8988T (cell line): Measurements from ENCODE around the gene TRAPPC2L.
"Not testable (repeated sequence)": the region's sequence is repeated elsewhere in the genome, so short reads cannot be mapped to it uniquely, and the experiment has no call there.

ENCODE experiments used
- DNase-seq: peaks from one replicate; pipeline ENCODE4 v3.0.0; 2011

The TRAPPC2L gene

DNA sequence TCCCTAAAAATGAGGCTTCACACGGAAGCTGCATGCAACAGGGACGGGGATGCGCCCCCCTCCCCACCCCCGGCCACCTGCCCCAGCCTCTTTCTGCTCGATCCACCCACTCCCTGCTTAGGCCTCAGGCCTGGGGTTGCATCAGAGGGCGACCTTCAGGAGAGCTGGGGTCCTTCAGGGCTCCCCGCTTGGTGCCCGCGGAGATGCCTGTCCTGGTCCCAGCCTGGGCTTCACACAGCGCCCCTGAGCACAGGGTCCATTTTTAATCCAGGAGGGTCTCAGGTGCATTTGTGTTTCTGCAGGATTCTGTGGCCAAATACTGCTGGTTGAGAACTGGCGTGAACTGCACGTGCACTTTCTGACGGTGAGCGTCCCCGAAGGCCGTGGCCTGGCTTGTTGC is 37.8 kb upstream of the TRAPPC2L start:
- DNase-seq: no peak

DNA sequence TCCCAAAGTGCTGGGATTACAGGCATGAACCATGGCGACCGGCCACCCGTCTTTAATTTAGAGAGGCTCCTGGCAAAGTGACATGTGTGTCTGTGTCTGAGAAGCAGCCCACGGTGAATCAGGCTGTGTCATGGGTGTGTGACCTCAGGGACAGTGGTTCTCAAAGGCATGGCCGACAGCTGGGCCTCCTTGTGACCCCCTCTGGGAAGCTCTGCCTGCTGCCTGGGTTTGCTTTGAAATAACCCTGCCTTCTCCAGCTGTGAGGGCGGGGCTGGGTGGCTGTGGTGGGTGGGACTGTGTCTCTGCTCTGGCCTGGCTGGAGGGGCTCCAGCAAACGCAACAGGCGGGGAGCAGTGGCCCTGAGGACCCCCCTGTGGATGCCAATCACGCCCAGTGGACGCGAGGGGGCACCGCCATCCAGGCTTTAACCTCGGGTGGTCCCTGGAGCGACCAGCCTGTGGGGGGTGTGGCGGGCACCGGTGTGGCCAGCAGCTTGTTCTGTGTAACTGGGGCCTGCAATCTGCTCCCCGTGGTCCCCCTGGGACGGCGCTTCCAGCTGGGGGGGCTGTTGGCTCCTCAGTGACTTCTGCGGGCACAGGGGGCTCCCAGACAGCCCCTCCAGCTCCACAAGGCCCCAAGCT is 36.4 kb upstream of the TRAPPC2L start:
- DNase-seq: no peak

DNA sequence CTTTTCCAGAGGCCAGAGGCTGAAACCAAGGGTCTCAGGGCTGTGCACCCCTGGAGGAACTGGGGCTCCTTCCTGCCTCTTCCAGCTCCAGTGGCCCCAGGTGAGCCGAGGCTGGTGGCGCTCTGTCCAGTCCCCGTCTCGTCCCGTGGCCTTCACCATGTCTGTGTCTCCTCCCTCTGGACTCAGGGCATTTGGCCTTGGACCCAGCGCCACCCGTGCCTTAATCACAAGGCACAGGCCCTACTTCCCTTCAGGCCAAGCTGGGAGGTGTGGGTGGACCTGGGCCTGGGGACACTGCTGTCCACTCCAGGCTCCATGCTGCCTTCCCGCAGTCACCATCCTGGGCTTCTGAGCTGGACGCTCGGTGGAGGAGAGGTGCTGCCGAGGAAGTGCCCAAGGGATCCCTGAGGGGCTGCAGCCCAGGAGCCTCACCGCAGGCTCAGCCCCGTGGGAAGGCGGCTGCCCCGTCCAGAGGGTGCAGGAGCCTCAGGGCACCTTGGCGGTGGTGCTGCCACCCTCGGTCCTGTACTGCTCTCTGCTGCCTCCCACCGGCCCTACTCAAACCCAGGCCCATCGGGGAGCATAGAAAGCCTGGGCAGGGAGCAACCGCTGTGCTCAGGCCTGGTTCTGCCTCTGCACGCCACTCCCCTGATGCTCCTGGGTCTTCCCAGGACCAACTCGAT is 35.6 kb upstream of the TRAPPC2L start:
- DNase-seq: no peak

DNA sequence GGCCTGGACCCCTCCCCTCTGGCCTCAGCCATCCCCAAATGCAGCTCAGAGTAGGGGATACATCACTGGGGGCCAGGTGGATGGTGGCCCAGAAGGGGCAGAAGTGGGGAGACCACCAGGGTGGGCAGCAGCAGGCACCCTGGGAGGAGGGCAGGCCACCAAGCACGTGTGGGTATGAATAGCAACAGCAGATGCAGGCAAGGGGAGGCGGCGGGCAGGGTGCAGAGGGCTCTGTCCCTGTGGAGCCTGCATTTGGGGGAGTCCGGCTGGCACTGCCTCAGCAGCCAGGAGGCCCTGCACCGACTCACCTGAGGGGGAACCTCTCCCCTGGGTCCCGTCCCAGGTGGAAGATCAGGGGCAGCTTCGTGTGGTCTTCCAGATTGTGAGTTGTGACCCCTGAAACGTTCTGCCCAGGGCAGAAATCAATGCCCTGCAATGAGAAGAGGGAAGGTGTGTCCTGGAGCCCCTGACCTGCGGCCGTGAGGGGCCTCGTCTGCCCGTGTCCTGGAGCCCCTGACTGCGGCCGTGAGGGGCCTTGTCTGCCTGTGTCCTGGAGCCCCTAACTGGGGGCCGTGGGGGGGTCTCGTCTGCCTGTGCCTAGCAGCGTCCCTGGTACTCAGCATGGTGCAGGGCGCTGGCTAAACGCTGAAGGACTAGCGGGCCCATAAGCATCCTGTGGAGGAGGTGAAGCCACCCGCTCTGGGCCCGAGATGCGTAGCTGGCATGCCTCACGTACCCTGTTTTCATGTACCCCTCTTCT is 34.5 kb upstream of the TRAPPC2L start:
- DNase-seq: no peak

DNA sequence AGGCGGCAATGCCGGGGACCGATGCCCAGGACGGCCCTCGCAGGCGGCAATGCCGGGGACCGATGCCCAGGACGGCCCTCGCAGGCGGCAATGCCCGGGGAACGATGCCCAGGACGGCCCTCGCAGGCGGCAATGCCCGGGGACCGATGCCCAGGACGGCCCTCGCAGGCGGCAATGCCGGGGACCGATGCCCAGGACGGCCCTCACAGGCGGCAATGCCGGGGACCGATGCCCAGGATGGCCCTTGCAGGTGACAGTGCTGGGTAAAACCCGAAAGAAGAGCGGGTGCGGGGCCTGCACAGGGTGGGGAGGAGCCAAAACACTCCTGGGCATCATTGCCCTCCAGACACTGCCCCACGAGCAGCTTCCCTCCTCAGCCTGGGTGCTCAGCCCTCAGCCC is 33.3 kb upstream of the TRAPPC2L start:
- DNase-seq: not testable (repeated sequence)

DNA sequence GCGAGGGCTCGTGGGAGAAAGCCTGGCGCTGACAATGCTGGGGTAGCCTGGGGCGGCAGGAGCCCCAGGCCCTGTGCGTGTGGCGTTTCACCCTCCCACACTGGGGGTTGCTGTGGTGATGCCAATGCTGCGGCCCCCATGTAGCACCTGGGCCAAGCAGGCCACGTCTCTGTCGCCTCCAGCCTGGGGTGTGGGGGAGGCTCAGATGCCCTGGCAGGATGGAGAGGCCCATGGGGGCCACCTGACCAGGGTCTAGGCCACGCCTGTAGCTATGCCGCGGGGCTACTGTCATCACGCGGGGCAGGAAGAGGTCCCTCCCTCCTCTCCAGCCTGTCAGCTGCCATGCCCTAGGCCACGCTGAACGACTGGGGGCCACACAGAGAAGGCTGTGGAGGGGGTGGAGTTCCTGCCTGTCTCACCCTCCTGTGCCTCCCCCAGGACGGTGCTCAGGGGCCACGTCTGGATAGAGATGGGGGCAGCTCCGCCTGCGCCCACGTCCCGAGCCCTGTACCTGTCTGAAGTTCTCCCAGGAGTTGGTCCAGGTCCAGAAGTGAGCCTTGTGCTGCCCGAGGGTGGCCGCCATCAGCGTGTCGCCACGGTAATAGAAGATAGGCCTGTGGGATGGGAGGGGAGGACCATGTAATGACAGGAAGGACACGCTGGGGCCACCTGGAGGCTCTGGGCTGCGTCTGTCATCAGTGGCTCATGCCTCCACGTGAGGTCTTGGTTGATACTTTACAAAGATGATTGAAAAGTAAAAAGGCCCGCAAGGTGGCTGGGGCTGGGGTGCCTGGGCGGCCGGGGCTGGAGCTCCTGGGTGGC is 32.5 kb upstream of the TRAPPC2L start:
- DNase-seq: no peak

DNA sequence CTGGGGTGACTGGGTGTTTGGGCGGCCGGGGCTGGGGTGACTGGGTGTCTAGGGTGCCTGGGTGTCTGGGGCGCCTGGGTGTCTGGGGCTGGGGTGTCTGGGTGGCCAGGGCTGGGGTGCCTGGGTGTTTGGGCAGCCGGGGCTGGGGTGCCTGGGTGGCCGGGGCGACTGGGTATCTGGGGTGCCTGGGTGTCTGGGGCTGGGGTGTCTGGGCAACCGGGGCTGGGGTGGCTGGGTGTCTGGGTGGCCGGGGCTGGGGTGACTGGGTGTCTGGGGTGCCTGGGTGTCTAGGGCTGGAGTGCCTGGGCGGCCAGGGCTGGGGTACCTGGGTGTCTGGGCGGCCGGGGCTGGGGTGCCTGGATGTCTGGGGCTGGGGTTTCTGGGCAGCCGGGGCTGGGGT is 31.8 kb upstream of the TRAPPC2L start:
- no peak for DNase-seq

DNA sequence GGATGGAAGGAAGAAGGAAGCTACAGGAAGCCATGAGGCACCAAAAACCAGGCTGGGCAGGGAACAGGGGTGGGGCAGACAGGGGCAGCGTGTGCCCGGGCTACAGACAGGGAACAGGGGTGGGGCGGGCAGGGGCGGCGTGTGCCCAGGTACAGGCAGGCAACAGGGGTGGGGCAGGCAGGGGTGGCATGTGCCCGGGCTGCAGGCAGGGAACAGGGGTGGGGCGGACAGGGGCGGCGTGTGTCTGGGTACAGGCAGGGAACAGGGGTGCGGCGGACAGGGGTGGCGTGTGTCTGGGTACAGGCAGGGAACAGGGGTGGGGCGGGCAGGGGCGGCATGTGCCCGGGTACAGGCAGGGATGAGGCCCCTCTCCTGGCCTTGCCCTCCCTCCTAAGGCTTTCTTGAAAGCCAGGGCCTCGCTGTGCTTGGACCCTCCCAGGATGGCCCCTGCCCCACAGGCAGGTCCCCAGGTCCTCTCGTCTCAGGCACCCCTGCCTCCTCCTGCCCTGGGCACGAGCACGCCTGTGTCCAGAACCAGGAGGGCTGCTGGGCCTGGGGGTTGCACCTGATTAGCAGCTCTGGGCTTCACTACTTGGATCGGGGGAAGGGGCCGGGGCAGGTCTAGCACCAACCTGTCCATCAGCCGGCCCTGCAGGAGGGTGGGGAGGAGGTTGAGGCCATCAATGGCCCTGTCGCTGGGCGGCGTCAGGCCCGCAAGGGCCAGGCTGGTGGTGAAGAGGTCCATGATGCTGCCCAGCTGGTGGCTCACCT is 30.7 kb upstream of the TRAPPC2L start:
- DNase-seq: no peak

DNA sequence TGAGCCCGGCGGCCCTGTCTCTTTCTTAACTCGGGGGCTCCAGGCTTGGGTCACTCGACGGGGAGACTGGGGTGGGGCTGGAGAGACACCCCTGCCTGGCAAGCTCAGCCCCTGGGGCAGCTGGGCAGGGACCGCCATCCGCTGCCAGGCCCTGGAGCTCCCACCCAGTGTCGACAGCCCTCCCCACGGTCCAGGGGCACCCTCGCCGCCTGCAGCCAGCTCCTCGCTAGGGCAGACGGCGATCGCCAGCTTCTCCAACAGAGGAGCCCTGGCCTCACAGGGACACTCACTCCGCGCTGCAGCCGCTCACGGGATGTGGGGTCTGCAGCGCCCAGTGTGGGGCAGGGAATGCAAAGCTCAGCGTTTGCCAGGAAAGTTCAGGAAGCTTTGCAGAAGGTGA is 29.2 kb upstream of the TRAPPC2L start:
- DNase-seq: no peak

DNA sequence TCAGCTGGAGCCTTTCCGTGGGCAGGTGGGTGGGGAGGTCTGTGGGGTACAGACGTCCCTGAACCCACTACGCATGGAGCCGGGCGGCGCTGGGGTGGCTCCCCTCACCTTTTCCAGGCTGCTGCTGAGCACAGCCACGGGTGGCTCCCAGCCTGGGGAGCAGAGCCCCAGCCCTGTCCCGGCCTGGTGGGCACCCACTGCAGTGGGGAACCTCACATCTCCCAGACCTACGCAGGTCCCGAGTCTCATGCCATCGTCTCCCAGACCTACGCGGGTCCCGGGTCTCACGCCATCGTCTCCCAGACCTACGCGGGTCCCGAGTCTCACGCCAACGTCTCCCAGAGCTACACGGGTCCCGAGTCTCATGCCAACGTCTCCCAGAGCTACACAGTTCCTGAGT is 28.2 kb upstream of the TRAPPC2L start:
- no peak for DNase-seq

DNA sequence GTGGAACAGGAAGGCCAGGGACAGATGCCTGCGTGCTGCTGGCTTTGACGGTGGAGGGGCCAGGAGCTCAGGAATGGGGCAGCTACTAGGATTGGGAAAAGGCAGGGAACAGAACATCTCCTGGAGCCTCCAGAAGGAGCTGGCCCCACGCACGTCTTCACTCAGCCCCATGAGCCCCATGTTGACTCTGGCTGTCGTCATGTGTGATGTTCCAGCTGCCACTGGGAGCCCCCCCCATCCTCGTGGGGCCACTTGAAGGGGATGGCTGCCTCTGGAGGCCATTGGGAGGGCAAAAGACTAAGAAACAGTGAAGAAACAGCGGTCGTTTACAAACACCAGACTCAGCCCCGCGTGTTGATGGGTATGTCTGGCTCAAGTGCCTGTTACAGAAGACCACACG is 26.7 kb upstream of the TRAPPC2L start:
- no peak for DNase-seq

DNA sequence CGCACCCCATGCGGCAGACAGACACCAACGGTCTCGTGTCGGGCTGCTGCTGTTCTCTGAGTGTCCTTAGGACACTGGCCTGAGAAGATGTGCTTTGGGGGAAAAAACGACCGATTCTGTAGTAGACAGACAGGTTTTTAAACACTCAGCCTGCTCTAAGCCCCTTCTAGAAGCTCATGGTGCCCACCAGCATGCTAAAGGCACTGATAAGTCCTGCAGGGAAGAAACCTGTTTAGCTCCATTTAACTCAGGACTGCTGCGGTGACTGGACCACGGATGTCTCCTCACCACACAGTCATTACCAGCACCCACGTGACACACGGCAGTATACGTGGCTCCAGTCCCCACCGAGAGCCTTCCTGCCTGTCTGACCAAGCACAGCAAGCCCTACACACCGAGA is 26.1 kb upstream of the TRAPPC2L start:
- DNase-seq: no peak

DNA sequence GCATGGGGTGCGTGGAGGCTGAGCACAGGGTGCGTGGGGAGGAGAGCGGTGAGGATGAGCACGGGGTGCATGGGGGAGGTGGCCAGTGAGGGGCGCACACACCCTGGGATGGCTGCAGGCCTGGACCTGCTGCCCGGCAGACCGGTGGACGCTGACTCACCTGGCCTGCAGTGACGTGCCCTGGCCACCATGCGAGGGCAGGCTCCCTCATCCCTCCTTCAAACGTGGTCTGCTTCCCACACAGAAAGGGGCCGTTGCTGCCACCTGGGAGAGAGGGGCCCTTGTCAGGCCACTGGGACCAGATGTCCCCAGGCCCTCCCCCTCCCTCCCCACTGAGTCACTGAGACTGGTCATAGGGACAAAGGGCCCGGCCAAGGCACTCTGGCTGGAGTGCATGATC is 25.1 kb upstream of the TRAPPC2L start:
- peak; percentile 68 for DNase-seq

DNA sequence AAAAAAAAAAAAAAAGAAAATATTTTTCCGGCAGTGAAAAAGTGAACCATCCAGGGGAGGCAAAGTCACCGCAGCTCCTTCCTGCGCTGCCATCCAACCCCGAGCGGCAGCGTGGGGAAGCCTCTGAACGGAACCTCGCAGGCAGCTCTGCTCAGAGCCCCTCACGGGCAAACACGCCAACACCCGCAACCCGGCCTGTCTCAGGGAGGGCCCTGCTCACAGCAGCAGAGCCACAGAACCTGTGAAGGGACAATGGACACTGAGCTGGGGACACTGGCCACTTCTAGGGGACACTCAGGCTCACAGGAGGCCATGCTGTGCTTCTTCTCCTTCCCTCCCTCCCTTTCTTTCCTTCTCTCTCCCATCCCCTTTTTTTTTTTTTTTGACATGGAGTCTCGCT is 23.8 kb upstream of the TRAPPC2L start:
- no peak for DNase-seq

DNA sequence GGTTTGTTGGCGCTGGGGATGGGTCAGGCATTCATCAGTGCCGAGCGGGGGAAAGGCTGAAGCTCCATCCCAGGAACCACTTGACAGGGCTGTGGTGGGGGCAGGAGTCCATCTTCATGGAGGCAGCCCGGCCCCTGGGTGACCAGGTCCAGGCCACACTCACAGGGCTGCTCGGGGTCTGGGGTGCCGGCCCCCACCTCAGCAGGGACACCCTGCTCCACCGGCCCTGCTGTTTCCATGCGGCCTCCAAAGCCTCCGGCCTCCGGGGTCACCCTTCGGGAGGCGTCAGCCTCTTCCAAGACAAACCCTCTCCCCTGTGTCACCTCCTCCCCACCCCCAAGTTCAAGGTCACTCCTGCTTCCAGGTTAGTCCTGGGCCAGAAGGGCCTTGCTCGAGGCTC is 22.3 kb upstream of the TRAPPC2L start:
- no peak for DNase-seq

DNA sequence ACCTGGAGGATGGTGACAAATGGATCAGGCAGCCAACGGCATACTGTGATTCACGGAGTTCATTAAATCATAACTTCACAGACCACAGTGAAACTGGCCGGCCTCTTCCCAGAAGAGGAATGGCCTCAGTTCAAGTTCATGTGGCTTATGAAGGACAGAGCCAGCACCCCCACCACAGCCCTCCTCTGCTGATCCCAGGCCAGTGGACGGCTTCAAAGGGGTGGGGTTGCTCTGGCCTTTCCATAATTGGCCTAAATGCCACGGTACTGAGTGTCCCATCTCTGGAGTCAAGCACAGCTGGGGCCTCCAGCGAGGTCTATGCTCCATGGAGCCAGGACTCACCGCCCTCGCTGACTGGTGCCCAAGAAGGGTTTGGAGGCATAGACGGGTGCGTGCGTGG is 21.5 kb upstream of the TRAPPC2L start:
- no peak for DNase-seq

DNA sequence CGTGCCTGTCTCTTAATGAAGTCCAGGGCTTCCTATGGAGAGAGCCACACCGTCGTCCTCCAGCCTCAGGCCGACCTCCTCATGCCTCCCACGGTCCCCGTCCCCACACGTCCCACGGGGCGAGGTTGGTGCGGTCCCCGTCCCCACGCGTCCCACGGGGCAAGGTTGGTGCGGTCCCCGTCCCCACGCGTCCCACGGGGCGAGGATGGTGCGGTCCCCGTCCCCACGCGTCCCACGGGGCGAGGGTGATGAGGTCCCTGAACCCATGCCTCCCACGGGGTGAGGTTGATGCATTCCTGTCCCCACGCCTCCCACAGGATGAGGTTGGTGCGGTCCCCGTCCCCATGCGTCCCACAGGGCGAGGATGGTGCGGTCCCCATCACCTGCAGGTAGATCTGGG is 21.1 kb upstream of the TRAPPC2L start:
- DNase-seq: no peak

DNA sequence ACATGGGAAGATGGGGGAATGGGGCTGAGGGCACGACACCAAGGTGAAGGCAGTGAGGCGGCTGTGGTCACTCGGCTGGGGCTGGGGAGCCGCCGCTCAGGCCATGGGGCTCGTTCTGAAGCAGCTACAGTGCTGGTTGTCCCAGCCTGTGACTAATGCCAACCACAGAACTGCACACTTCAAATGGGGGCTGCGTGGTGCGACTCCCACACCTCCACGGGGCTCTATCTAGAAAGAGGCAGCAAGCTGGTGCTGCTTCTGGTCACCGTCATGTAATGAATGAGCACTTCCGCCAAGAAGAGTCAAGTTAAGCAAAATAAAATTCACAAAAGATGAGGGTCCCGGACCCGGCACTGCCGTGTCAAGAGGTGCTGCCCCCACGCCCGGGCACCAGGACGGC is 20.1 kb upstream of the TRAPPC2L start:
- DNase-seq: no peak

DNA sequence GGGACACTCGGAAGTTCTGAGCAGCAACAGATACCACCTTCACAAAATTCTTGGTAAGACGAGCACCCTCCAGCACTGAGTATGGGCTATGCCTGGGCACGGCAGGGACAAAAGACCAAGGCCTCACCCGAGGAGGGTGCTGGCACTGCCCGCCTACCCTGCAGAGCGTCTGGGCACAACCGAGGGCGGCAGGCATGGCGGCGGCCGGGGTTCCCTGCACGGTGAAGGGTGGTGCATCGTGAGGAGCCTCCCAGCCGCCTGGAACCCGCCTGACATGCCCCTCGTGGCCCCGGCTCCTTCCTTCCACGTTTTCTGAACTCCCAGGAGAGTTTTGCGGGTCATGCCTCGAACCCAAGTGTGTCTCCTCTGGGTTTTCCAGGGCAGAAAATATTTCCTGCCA is 19.1 kb upstream of the TRAPPC2L start:
- DNase-seq: no peak

DNA sequence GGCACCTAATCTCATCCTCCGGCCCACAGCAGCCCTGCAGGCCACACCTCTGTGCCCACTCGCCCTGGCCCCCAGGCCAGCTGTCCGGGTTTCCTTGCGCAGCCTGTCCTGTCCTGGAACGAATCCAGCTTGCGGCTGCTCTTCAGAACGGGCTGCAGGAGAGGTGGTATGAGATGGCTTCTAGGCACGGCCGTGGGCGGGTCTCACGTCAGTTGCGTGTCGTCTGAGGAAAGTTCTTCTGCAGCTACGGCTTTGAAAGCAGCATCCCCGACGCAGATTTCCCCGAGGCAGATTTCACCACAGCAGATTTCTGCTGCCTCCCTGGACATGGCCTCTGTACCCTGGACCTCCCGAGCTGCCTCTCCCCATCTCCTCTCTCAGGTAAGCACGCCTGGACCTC is 18.4 kb upstream of the TRAPPC2L start:
- DNase-seq: no peak

DNA sequence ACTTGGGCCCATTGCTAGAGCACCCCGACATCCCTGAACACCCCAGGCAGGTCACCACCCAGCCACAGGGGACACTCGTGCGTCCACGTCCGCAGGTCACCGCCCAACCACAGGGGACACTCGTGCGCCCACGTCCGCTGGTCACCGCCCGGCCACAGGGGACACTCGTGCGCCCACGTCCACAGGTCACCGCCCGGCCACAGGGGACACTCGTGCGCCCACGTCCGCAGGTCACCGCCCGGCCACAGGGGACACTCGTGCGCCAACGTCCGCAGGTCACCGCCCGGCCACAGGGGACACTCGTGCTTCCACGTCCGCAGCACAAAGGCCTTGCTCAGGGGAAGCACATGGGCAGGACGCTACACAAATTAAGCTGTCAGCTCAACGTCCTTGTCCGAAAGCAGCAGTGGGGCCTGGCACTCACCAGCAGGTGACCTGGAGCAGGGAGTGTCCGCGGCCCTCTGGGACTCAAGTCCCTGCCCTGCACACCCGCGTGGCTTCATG is 17.8 kb upstream of the TRAPPC2L start:
- DNase-seq: no peak
